ENCODE data around the gene PUSL1. TPM values are rescaled to one million over a fixed set of nuclear protein-coding genes. Genes with fewer than 3 reads are reported as not detected.

The PUSL1 gene
- 15.2 TPM for total RNA-seq

GRCh38 chr1:1307923-1308755 is at the start of gene PUSL1, which contains the start of gene ACAP3:
PUSL1 (plus strand) TSS chr1:1308597; CDS start chr1:1308644, 47 bp downstream.
ACAP3 (minus strand) TSS chr1:1307930; CDS start chr1:1307815, 115 bp downstream.

GRCh38 chr1:1273512-1274298 is 34.7 kb upstream of the PUSL1 start, which contains the start of gene UBE2J2:
UBE2J2 (minus strand) TSS chr1:1273854; CDS start chr1:1267992, 5,862 bp downstream.

GRCh38 chr1:1324524-1325287 is 16.3 kb downstream of the PUSL1 start, which contains the start of the genes CPTP and INTS11:
CPTP (plus strand) TSS chr1:1324802; CDS start chr1:1326911, 2,109 bp downstream.
INTS11 (minus strand) TSS chr1:1324660; CDS start chr1:1324608, 52 bp downstream.

GRCh38 chr1:1331068-1331965 is 22.9 kb downstream of the PUSL1 start, which contains the start of gene TAS1R3:
TAS1R3 (plus strand) TSS chr1:1331280; CDS start chr1:1331346, 66 bp downstream.

GRCh38 chr1:1349256-1350012 is 41.0 kb downstream of the PUSL1 start, which contains the start of gene DVL1:
DVL1 (minus strand) TSS chr1:1349418; CDS start chr1:1349065, 353 bp downstream.

GRCh38 chr1:1358433-1359271 is 50.3 kb downstream of the PUSL1 start, which contains the start of gene MXRA8:
MXRA8 (minus strand) TSS chr1:1358555; CDS start chr1:1358504, 51 bp downstream.

Small RNA genes lying within 50 kb of the gene (small RNA-seq; reads per million reads assigned to genes)
- 0.08 reads per million for gene MIR6726

Other genes with a start within 250 kb of the PUSL1 start
- gene RNF223, start 234.3 kb upstream of the PUSL1 start, total RNA-seq, result not detected
- 6.2 TPM for gene C1orf159, start 192.5 kb upstream of the PUSL1 start, total RNA-seq
- gene TTLL10, start 134.7 kb upstream of the PUSL1 start, total RNA-seq, result 0.69 TPM
- not detected for gene TNFRSF18, start 102.0 kb upstream of the PUSL1 start, total RNA-seq
- not detected for gene TNFRSF4, start 94.4 kb upstream of the PUSL1 start, total RNA-seq
- gene SDF4, start 76.6 kb upstream of the PUSL1 start, total RNA-seq, result 30.4 TPM
- gene B3GALT6, start 76.4 kb upstream of the PUSL1 start, total RNA-seq, result 22.1 TPM
- gene C1QTNF12, start 61.9 kb upstream of the PUSL1 start, total RNA-seq, result not detected
- 42.2 TPM for gene UBE2J2, start 34.7 kb upstream of the PUSL1 start, total RNA-seq
- gene SCNN1D, start 28.2 kb upstream of the PUSL1 start, total RNA-seq, result 2.5 TPM
- gene ACAP3, start 667 bp upstream of the PUSL1 start, total RNA-seq, result 61.6 TPM
- gene INTS11, start 16.1 kb downstream of the PUSL1 start, total RNA-seq, result 37.8 TPM
- gene CPTP, start 16.2 kb downstream of the PUSL1 start, total RNA-seq, result 13.8 TPM
- 0.23 TPM for gene TAS1R3, start 22.7 kb downstream of the PUSL1 start, total RNA-seq
- gene DVL1, start 40.8 kb downstream of the PUSL1 start, total RNA-seq, result 58.6 TPM
- gene MXRA8, start 50.0 kb downstream of the PUSL1 start, total RNA-seq, result 11.5 TPM
- gene AURKAIP1, start 66.6 kb downstream of the PUSL1 start, total RNA-seq, result 39.2 TPM
- 107 TPM for gene CCNL2, start 90.7 kb downstream of the PUSL1 start, total RNA-seq
- gene MRPL20, start 98.7 kb downstream of the PUSL1 start, total RNA-seq, result 65.0 TPM
- 1.6 TPM for gene ANKRD65, start 112.7 kb downstream of the PUSL1 start, total RNA-seq
- gene VWA1, start 127.1 kb downstream of the PUSL1 start, total RNA-seq, result 5.3 TPM
- gene ATAD3C, start 141.1 kb downstream of the PUSL1 start, total RNA-seq, result not detected
- gene ATAD3B, start 163.2 kb downstream of the PUSL1 start, total RNA-seq, result 9.9 TPM
- 12.9 TPM for gene ATAD3A, start 203.6 kb downstream of the PUSL1 start, total RNA-seq
- 14.5 TPM for gene TMEM240, start 232.0 kb downstream of the PUSL1 start, total RNA-seq